ACHN (cell line): ENCODE data around the gene POFUT2.

Experiments
- DNase-seq: peaks from one replicate; pipeline ENCODE4 v3.0.0-alpha.2; 2015
- in situ Hi-C: cut with HindIII; loops from 2 replicates; pipeline ENCODE4 v1.10.0; 2017; ENCODE audit warnings: low sequenced_read_pairs, low pct_ligation_motif_present, low pct_unique_long_range_greater_than_20kb

POFUT2 gene

GRCh38 chr21:45222001-45222400 is 65.7 kb downstream of the POFUT2 start:
- no peak for DNase-seq
- in situ Hi-C loops: no loop called here

DNA sequence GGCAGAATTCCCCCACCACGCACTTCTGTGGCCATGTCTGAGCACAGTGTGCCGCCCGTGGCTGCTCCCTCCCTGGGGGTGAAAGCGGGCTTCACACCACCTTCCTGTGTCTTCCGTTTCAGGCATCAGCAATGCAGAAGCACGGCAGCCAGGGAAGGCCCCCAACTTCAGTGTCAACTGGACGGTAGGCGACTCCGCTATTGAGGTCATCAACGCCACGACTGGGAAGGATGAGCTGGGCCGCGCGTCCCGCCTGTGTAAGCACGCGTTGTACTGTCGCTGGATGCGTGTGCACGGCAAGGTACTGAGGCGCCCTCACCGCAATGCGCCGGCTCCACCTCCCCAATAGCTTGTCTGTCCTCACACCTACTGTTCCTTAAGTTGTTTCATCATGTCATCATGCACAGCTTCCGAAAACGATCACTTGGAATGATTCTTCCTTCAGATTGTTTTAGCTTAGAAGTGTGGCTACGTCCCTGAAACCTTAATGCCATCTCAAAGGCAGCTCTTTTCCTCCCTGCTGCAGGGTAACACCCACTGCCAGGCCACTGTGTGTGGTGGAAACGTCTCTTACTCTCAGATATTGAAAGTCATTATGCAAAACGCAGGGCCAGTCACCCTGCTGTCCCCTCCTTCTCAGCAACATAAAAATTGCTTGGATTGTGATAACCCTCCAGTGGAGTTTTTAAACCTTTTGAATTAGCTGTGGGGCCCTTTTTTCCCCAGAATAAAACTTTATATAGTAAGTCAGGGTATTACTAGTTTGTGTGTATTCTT is 66.8 kb downstream of the POFUT2 start:
- in situ Hi-C loops: no loop called here
- no peak for DNase-seq

GRCh38 chr21:45220071-45220481 is 67.6 kb downstream of the POFUT2 start:
- DNase-seq: no peak

DNA sequence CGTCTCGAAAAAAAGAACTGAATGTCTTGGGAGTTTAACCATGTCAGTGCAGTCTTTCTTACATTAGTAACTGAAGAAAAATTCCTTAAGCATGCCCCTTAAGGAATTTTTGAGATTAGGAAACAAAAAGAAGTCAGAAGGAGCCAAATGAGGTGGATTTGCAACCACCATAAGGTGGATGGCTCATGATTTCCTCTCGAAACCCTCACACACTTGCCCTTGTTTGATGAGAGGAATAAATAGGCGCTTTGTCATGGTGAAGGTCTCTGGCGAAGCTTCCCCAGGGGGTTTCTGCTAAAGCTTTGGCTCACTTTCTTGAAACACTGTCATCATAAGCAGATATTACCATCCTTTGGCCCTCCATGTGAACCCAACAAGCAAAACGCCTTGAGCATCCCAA is 68.2 kb downstream of the POFUT2 start:
- no peak for DNase-seq
- in situ Hi-C loops: no loop called here

More at GRCh38 chr21:45220071-45220481, 67.6 kb downstream of the POFUT2 start:
- in situ Hi-C loops: no loop called here

DNA sequence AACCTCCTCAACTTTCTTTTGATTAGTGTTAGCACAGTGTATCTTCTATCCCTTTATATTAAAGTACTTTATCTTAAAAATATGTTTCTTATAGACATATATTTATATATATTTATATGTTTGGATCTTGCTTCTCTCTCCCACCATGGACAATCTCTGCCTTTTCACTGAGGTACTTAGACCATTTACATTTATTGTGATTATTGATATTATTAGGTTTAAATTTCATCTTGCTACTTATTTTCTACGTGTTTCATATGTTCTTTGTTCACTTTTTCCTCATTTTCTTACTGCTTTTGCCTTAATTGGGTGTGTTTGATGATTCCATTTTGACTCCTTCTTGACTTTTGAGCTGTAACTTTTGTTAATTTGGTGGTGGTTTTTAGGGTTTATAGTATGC is 70.7 kb downstream of the POFUT2 start:
- no peak for DNase-seq
- in situ Hi-C loops: no loop called here

- DNase-seq: no peak
- in situ Hi-C loops: no loop called here
These were observed 72.5 kb downstream of the POFUT2 start for GRCh38 chr21:45215213-45215612.
